BLaER1 (cell line): ENCODE data around the gene HOXA5.
A peak's percentile ranks its signal among the peaks of the same experiment; 100 is the strongest.

Experiments
- H3K27ac ChIP-seq: shearing (Covaris generic); formaldehyde crosslinking; 2 replicates; pipeline ENCODE4 v1.8.1; 2022
- H3K27me3 ChIP-seq: shearing (Covaris generic); formaldehyde crosslinking; 2 replicates; pipeline ENCODE4 v1.8.1; 2022
- H3K36me3 ChIP-seq: shearing (Covaris generic); formaldehyde crosslinking; 2 replicates; pipeline ENCODE4 v1.8.1; 2022
- H3K4me1 ChIP-seq: shearing (Covaris generic); formaldehyde crosslinking; 2 replicates; pipeline ENCODE4 v1.8.1; 2022
- H3K4me2 ChIP-seq: shearing (Covaris generic); formaldehyde crosslinking; 2 replicates; pipeline ENCODE4 v1.8.1; 2022
- H3K4me3 ChIP-seq: shearing (Covaris generic); formaldehyde crosslinking; 2 replicates; pipeline ENCODE4 v1.8.1; 2022
- H3K9ac ChIP-seq: shearing (Covaris generic); formaldehyde crosslinking; 2 replicates; pipeline ENCODE4 v1.8.1; 2022
- H3K9me3 ChIP-seq: shearing (Covaris generic); formaldehyde crosslinking; 2 replicates; pipeline ENCODE4 v1.8.1; 2022
- H4K20me1 ChIP-seq: shearing (Covaris generic); formaldehyde crosslinking; 2 replicates; pipeline ENCODE4 v1.8.1; 2022
- Cebpa-rat ChIP-seq: shearing (Covaris generic); IDR thresholded peaks from 2 replicates; pipeline ENCODE4 v1.8.1; 2022

The HOXA5 gene

GRCh38 chr7:27148031-27148755 is 4.7 kb upstream of the HOXA5 start:
- peaks cover 22% of the 10 kb centered on the region for H3K4me1 ChIP-seq
- H3K4me2 ChIP-seq: no peak overlapping the region
- H3K27me3 ChIP-seq: peaks cover 100% of the 10 kb centered on the region
- no peak for TF ChIP-seq Cebpa-rat
- H3K36me3 ChIP-seq: peaks cover 13% of the 10 kb centered on the region
- no peak overlapping the region for H3K27ac ChIP-seq
- peak overlapping the region; percentile 25; the same call in 1 of the 2 replicates for H3K4me3 ChIP-seq
- H4K20me1 ChIP-seq: peaks cover 26% of the 10 kb centered on the region
- H3K9me3 ChIP-seq: peaks cover 58% of the 10 kb centered on the region
- no peak overlapping the region for H3K9ac ChIP-seq

GRCh38 chr7:27147199-27148030 is 3.9 kb upstream of the HOXA5 start, which contains the start of gene HOXA6:
TSS of gene HOXA6 (minus strand) at chr7:27147774. CDS start at chr7:27147749, 25 bp downstream.
- peak within 1 kb of the TSS; percentile 25; the same call in 1 of the 2 replicates for H3K4me3 ChIP-seq
- peaks cover 66% of the 10 kb centered on the region for H3K9me3 ChIP-seq
- no peak within 1 kb of the TSS for H3K4me2 ChIP-seq
- peaks cover 20% of the 10 kb centered on the region for H3K36me3 ChIP-seq
- H3K27me3 ChIP-seq: peaks cover 100% of the 10 kb centered on the region
- no peak within 1 kb of the TSS for H3K9ac ChIP-seq
- no peak for TF ChIP-seq Cebpa-rat
- peaks cover 18% of the 10 kb centered on the region for H4K20me1 ChIP-seq
- H3K4me1 ChIP-seq: peaks cover 21% of the 10 kb centered on the region
- H3K27ac ChIP-seq: no peak within 1 kb of the TSS

- Histone ChIP-seq H3K4me1 (peaks cover 13% of the 10 kb centered on the region), H3K9me3 (peaks cover 73% of the 10 kb centered on the region), H3K4me3 (no peak overlapping the region), H3K27ac (no peak overlapping the region), H4K20me1 (peaks cover 10% of the 10 kb centered on the region), H3K9ac (no peak overlapping the region), H3K4me2 (no peak overlapping the region), H3K27me3 (peaks cover 100% of the 10 kb centered on the region), H3K36me3 (peaks cover 20% of the 10 kb centered on the region)
- TF ChIP-seq Cebpa-rat: no peak
Measured at GRCh38 chr7:27146491-27147198, 3.2 kb upstream of the HOXA5 start.

GRCh38 chr7:27145914-27146412 is 2.5 kb upstream of the HOXA5 start:
- peaks cover 96% of the 10 kb centered on the region for H3K27me3 ChIP-seq
- peaks cover 4% of the 10 kb centered on the region; the same call in 1 of the 2 replicates for H4K20me1 ChIP-seq
- no peak for TF ChIP-seq Cebpa-rat
- no peak overlapping the region for H3K4me3 ChIP-seq
- peaks cover 6% of the 10 kb centered on the region; the same call in 1 of the 2 replicates for H3K4me1 ChIP-seq
- peaks cover 20% of the 10 kb centered on the region for H3K36me3 ChIP-seq
- no peak overlapping the region for H3K4me2 ChIP-seq
- H3K9ac ChIP-seq: no peak overlapping the region
- peaks cover 74% of the 10 kb centered on the region for H3K9me3 ChIP-seq
- H3K27ac ChIP-seq: no peak overlapping the region

- H3K27ac ChIP-seq: no peak overlapping the region
- peaks cover 74% of the 10 kb centered on the region for H3K9me3 ChIP-seq
- peaks cover 20% of the 10 kb centered on the region for H3K36me3 ChIP-seq
- peaks cover 4% of the 10 kb centered on the region; the same call in 1 of the 2 replicates for H4K20me1 ChIP-seq
- H3K4me3 ChIP-seq: no peak overlapping the region
- 0 out of 2 replicates have a peak, but pooled peaks cover 6% of the 10 kb centered on the region for H3K4me1 ChIP-seq
- no peak overlapping the region for H3K4me2 ChIP-seq
- H3K9ac ChIP-seq: no peak overlapping the region
- peaks cover 90% of the 10 kb centered on the region for H3K27me3 ChIP-seq
- no peak for TF ChIP-seq Cebpa-rat
Measured at GRCh38 chr7:27145165-27145913, 1.9 kb upstream of the HOXA5 start.

GRCh38 chr7:27144781-27145164 is 1.3 kb upstream of the HOXA5 start:
- no peak overlapping the region for H3K4me2 ChIP-seq
- TF ChIP-seq Cebpa-rat: no peak
- peaks cover 4% of the 10 kb centered on the region; the same call in 1 of the 2 replicates for H4K20me1 ChIP-seq
- 0 out of 2 replicates have a peak, but pooled peaks cover 6% of the 10 kb centered on the region for H3K4me1 ChIP-seq
- H3K9me3 ChIP-seq: peaks cover 74% of the 10 kb centered on the region
- peaks cover 84% of the 10 kb centered on the region for H3K27me3 ChIP-seq
- H3K27ac ChIP-seq: no peak overlapping the region
- no peak overlapping the region for H3K4me3 ChIP-seq
- H3K9ac ChIP-seq: no peak overlapping the region
- H3K36me3 ChIP-seq: peaks cover 20% of the 10 kb centered on the region

- H3K4me2 ChIP-seq: no peak overlapping the region
- no peak for TF ChIP-seq Cebpa-rat
- 0 out of 2 replicates have a peak overlapping the region, but pooled peaks have one; percentile 18 for H3K4me3 ChIP-seq
- peaks cover 20% of the 10 kb centered on the region for H3K36me3 ChIP-seq
- H3K9me3 ChIP-seq: peaks cover 80% of the 10 kb centered on the region
- H3K4me1 ChIP-seq: 0 out of 2 replicates have a peak, but pooled peaks cover 6% of the 10 kb centered on the region
- H4K20me1 ChIP-seq: peaks cover 4% of the 10 kb centered on the region; the same call in 1 of the 2 replicates
- no peak overlapping the region for H3K9ac ChIP-seq
- peaks cover 78% of the 10 kb centered on the region for H3K27me3 ChIP-seq
- no peak overlapping the region for H3K27ac ChIP-seq
Measured at GRCh38 chr7:27143950-27144780, 684 bp upstream of the HOXA5 start.

GRCh38 chr7:27142580-27143022 is 880 bp downstream of the HOXA5 start:
- no peak overlapping the region for H3K9ac ChIP-seq
- H3K27ac ChIP-seq: no peak overlapping the region
- H3K4me3 ChIP-seq: no peak overlapping the region
- peaks cover 2% of the 10 kb centered on the region; the same call in 1 of the 2 replicates for H3K4me1 ChIP-seq
- peaks cover 20% of the 10 kb centered on the region for H3K36me3 ChIP-seq
- H3K9me3 ChIP-seq: peaks cover 68% of the 10 kb centered on the region
- TF ChIP-seq Cebpa-rat: no peak
- no peak overlapping the region for H3K4me2 ChIP-seq
- no peaks in the 10 kb centered on the region for H4K20me1 ChIP-seq
- H3K27me3 ChIP-seq: peaks cover 62% of the 10 kb centered on the region
